ENCODE data around the gene MAP4K3. TPM values are rescaled to one million over a fixed set of nuclear protein-coding genes. Genes with fewer than 3 reads are reported as not detected.

Gene MAP4K3
- total and polyA plus RNA-seq, 2 of the 4 experiments (the other 2 are of a cell fraction) = 13.2 to 32.6 TPM

DNA sequence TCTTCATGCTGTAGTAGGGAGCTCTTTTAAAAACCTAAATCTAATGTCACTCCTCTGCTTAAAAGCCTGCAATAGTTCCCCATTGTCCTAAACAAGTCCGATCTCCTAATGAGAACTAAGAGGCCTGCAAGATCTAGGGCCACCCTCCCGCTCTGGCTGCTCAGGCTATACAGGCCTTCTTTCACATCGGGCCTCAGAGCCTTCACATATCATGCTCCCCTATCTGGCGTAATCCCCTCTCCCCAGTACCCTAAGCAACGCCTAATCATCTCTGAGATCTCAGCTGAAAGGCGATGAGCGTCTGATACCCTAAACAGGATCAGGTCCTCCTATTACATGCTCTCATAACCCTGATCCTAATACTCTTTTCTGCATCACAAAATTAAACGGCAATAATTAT, 1.9 kb downstream of the MAP4K3 start:
- Histone ChIP-seq H3K4me3 (ENCODE audit: insufficient read depth, low read depth, low read length) (peak overlapping the region; percentile 97), H3K9ac (ENCODE audit: low read depth, low read length) (peak overlapping the region; percentile 77), H3K23ac (ENCODE audit: low read depth, low read length) (peak overlapping the region; percentile 83), H3K27me3 (ENCODE audit: control insufficient read depth, insufficient read depth, low read length) (no peaks in the 10 kb centered on the region), H3K27ac (ENCODE audit: insufficient read depth, low read length) (peak overlapping the region; percentile 63), H3K4ac (ENCODE audit: low read depth, low read length) (peak overlapping the region; percentile 79), H2BK20ac (ENCODE audit: low read depth, low read length) (no peak overlapping the region), H2BK5ac (ENCODE audit: low read depth, low read length, poor library complexity, severe bottlenecking) (peak overlapping the region; percentile 94), H4K91ac (ENCODE audit: insufficient read depth, low read depth, low read length) (peak overlapping the region; percentile 23; the same call in 1 of the 2 replicates), H4K20me1 (ENCODE audit: insufficient read depth, low read length) (peaks cover 52% of the 10 kb centered on the region), H3K79me1 (ENCODE audit: low read depth in 1 of 2, low read length in 2 of 2) (peaks cover 12 to 62% of the 10 kb centered on the region in 2 experiments), H3K4me2 (ENCODE audit: low read depth, low read length) (peak overlapping the region; percentile 95), H3K9me1 (ENCODE audit: insufficient read depth, low read length) (peaks cover 11% of the 10 kb centered on the region; the same call in 1 of the 2 replicates), H3K14ac (replicated peaks; ENCODE audit: low read depth, low read length) (peak overlapping the region; percentile 84), H2AK5ac (ENCODE audit: low read depth, low read length) (peak overlapping the region; percentile 72), H3K36me3 (ENCODE audit: control insufficient read depth, insufficient read depth, low read length) (no peaks in the 10 kb centered on the region), H3K56ac (ENCODE audit: extremely low read depth, insufficient read depth, low read length) (peak overlapping the region; percentile 76), H4K8ac (ENCODE audit: low read depth in 2 of 2, low read length in 2 of 2) (peak overlapping the region; percentile 19 to 38; a peak in 2 of 4 replicates), H4K5ac (ENCODE audit: low read depth, low read length) (no peak overlapping the region; the same call in 1 of the 2 replicates), H3K4me1 (ENCODE audit: control insufficient read depth, insufficient read depth, low read length) (peaks cover 24% of the 10 kb centered on the region), H2BK120ac (ENCODE audit: low read depth, low read length) (peak overlapping the region; percentile 17; the same call in 1 of the 2 replicates), H2AFZ (replicated peaks; ENCODE audit: low read length, poor library complexity) (no peak overlapping the region), H2BK15ac (ENCODE audit: low read depth, low read length) (0 out of 3 replicates have a peak overlapping the region, but pooled peaks have one; percentile 3), H3K9me3 (ENCODE audit: control insufficient read depth, insufficient read depth, low read length) (no peaks in the 10 kb centered on the region), H2AK9ac (replicated peaks; ENCODE audit: low read depth, low read length, poor library complexity) (peak overlapping the region; percentile 68), H3K18ac (ENCODE audit: low read depth, low read length) (peak overlapping the region; percentile 71)
- dilution Hi-C loops (cut with HindIII; ENCODE audit: low sequenced_read_pairs, unreplicated experiment) = no loop called here
- WGBS, 2 experiments (ENCODE audit: extremely low coverage in 2 of 2, insufficient read length in 1 of 2) = 30% methylated on average over 2 of the region's 8 CpGs; no CpG with 5 or more reads in 1 of the 2 experiments
- TF ChIP-seq FOS (IDR thresholded peaks at IDR 0.05; ENCODE audit: low read depth, low read length) (no peak), CEBPB (IDR thresholded peaks at IDR 0.05; ENCODE audit: low read depth, low read length) (no peak), NFE2L2 (IDR thresholded peaks at IDR 0.05; ENCODE audit: low read depth, low read length) (no peak), MAFK (IDR thresholded peaks at IDR 0.05; ENCODE audit: low read depth, low read length) (no peak), CHD1 (IDR thresholded peaks at IDR 0.05; ENCODE audit: low read depth, low read length) (no peak)
- TF ChIP-seq, protein P1, sequence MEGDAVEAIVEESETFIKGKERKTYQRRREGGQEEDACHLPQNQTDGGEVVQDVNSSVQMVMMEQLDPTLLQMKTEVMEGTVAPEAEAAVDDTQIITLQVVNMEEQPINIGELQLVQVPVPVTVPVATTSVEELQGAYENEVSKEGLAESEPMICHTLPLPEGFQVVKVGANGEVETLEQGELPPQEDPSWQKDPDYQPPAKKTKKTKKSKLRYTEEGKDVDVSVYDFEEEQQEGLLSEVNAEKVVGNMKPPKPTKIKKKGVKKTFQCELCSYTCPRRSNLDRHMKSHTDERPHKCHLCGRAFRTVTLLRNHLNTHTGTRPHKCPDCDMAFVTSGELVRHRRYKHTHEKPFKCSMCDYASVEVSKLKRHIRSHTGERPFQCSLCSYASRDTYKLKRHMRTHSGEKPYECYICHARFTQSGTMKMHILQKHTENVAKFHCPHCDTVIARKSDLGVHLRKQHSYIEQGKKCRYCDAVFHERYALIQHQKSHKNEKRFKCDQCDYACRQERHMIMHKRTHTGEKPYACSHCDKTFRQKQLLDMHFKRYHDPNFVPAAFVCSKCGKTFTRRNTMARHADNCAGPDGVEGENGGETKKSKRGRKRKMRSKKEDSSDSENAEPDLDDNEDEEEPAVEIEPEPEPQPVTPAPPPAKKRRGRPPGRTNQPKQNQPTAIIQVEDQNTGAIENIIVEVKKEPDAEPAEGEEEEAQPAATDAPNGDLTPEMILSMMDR (conservative IDR thresholded peaks at IDR 0.05; ENCODE audit: low read depth, low read length) = no peak
- intact Hi-C loops (cut with micrococcal nuclease) = loop anchor here (5.0 to 10.0 kb wide), 2 partner anchors 130 to 157 kb away; no protein-coding TSS in a partner anchor
- ChIA-PET POLR2A (ENCODE audit: unreplicated experiment) (no interaction called here), CTCF (interaction anchor here (0.5 kb wide), 2 partner anchors 12 to 681 kb away, joined by 5 to 7 read pairs; no protein-coding TSS in a partner anchor)
- ATAC-seq (ENCODE audit: low read depth) (no peak), DNase-seq (peak; percentile 43)
- in situ Hi-C loops (cut with MboI; ENCODE audit: low sequenced_read_pairs) = loop anchor here (5.0 kb wide), 1 partner anchor 72 kb away; no protein-coding TSS in a partner anchor
- no TSS peak for BruUV-seq (replicated peaks)

All from IMR-90 (cell line).